ENCODE measurements around the gene MCOLN3. TPM values are rescaled to one million over a fixed set of nuclear protein-coding genes. Genes with fewer than 3 reads are reported as not detected.

Gene MCOLN3
- total RNA-seq (2021; ENCODE audit: unreplicated experiment), result 14.2 TPM
- polyA plus RNA-seq (2012; ENCODE audit: insufficient read length), result 3.3 TPM
- percentile 66 among the genes with signal in this experiment for Bru-seq, nascent RNA
- percentile 83 among the genes with signal in this experiment for BruChase-seq, experiment 1, labeled RNA remaining after a 2-hour chase
- percentile 75 among the genes with signal in this experiment for BruChase-seq, experiment 2, labeled RNA remaining after a 6-hour chase
- long read RNA-seq, transcript MCOLN3-204 (4 exons, 2,727 nt), result minor isoform, 5 of 58 reads
- long read RNA-seq, transcript MCOLN3-203 (13 exons, 2,756 nt), result major isoform, 20 of 58 reads
- long read RNA-seq, partial matches to known transcripts, result 4 of 58 reads
- long read RNA-seq, other reads (novel, unspliced or antisense), result 27 of 58 reads

DNA sequence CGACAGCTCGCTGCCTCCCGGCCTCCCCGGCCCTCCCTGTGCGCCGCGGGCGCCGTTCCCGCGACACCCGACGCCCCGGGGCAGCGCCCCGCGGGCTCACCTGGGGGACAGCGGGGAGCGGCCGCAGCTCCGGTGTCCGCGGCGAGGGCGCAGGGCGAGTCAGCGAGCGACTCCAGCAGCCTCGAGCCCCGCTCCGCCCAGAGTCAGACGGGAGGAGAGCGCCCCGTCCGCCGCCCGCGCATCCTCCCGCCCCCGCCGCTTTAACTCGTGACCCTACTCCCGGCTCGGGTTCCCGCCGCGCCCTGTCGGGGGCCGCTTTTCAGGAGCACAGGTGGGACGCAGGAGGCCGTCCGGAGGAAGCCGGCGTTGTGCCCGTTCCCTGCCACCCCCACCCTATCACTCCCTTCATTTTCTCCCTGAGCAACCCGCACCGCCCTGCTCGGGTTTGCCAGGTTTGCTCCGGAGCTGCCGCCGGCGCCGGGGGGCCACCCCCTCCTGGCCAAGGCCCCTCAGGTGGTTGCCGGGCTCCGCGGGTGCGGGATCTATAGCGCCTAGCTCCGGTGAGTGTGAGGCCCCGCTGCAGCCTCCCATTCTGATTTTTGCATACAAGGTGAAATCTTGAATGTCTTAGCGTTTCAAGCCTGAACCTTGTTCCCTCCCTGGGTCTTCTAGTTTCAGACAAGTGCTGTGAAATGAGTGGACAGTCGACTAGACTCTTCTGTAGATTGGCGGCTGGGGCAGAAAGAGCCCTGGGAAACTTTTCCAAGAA, at the start of gene MCOLN3:
TSS of gene MCOLN3 (minus strand) at position 205 of the 769 bp plus-strand sequence. CDS start 3,140 bp downstream, outside the sequence.
- Histone ChIP-seq H3K27ac (ENCODE audit: low read length) (no peak within 1 kb of the TSS; the same call in 1 of the 2 replicates), H3K36me3 (ENCODE audit: control insufficient read depth, insufficient read depth, low read length) (no peaks in the 10 kb centered on the region), H3K4me3 (ENCODE audit: low read depth in 2 of 2, low read length in 2 of 2) (peak within 1 kb of the TSS; percentile 51 to 53), H3K27me3 (ENCODE audit: control insufficient read depth, insufficient read depth, low read length) (peaks cover 36% of the 10 kb centered on the region), H3K4me1 (ENCODE audit: control insufficient read depth, insufficient read depth, low read length) (peaks cover 10% of the 10 kb centered on the region), H3K9me3 (ENCODE audit: control insufficient read depth, insufficient read depth, low read depth, low read length) (no peaks in the 10 kb centered on the region)
- ChIA-PET CTCF (interaction anchor here (0.6 to 0.8 kb wide), 2 partner anchors 104 to 153 kb away, joined by 3 read pairs; no protein-coding TSS in a partner anchor), POLR2A (no interaction called here)
- intact Hi-C loops (cut with micrococcal nuclease; ENCODE audit: unreplicated experiment), result no loop called here
- no peak for DNase-seq (ENCODE audit: low read depth, low spot score)
- ATAC-seq, result peak; percentile 87
- in situ Hi-C loops (cut with HindIII; ENCODE audit: low pct_unique_long_range_greater_than_20kb, low sequenced_read_pairs), result no loop called here
- no TSS peak for BruUV-seq (replicated peaks)
- TF ChIP-seq, protein P1, sequence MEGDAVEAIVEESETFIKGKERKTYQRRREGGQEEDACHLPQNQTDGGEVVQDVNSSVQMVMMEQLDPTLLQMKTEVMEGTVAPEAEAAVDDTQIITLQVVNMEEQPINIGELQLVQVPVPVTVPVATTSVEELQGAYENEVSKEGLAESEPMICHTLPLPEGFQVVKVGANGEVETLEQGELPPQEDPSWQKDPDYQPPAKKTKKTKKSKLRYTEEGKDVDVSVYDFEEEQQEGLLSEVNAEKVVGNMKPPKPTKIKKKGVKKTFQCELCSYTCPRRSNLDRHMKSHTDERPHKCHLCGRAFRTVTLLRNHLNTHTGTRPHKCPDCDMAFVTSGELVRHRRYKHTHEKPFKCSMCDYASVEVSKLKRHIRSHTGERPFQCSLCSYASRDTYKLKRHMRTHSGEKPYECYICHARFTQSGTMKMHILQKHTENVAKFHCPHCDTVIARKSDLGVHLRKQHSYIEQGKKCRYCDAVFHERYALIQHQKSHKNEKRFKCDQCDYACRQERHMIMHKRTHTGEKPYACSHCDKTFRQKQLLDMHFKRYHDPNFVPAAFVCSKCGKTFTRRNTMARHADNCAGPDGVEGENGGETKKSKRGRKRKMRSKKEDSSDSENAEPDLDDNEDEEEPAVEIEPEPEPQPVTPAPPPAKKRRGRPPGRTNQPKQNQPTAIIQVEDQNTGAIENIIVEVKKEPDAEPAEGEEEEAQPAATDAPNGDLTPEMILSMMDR (IDR thresholded peaks at IDR 0.05), result peak; percentile 19
- TF ChIP-seq REST (IDR thresholded peaks at IDR 0.05; ENCODE audit: insufficient read depth in 1 of 2, low read depth in 2 of 2, low read length in 1 of 2), result no peak

DNA sequence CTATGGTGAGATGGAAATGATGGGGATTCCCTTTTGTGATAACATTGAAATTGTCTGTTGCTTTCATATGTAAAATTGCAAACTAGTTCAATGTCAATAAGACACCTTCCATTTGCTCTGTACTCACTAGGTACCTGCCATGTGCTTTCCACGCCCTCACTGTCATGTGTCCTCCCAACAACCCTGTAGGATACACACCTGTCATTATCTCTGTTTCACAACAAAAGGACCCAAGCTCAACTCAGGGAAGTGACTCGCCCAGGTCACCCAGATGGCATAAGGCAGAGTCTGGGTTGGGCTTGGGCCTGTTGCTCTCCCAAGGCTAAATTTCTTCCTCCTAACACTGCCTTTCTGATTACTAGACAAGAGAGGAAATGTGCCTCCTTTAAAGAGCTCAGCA, 45.3 kb upstream of the MCOLN3 start:
- Histone ChIP-seq H3K36me3 (ENCODE audit: control insufficient read depth, insufficient read depth, low read length) (no peaks in the 10 kb centered on the region), H3K27me3 (ENCODE audit: control insufficient read depth, insufficient read depth, low read length) (peaks cover 60% of the 10 kb centered on the region), H3K9me3 (ENCODE audit: control insufficient read depth, insufficient read depth, low read depth, low read length) (no peaks in the 10 kb centered on the region), H3K27ac (ENCODE audit: low read length) (no peak overlapping the region), H3K4me3 (ENCODE audit: low read depth in 2 of 2, low read length in 2 of 2) (no peak overlapping the region), H3K4me1 (ENCODE audit: control insufficient read depth, insufficient read depth, low read length) (no peaks in the 10 kb centered on the region)
- in situ Hi-C loops (cut with HindIII; ENCODE audit: low pct_unique_long_range_greater_than_20kb, low sequenced_read_pairs), result no loop called here
- POLR2A ChIA-PET, result interaction anchor here (0.6 kb wide), 1 partner anchor 96 kb away, joined by 4 read pairs; the partner anchor contains the start of gene MCOLN2
- no TSS peak for BruUV-seq (replicated peaks)
- TF ChIP-seq REST (IDR thresholded peaks at IDR 0.05; ENCODE audit: insufficient read depth in 1 of 2, low read depth in 2 of 2, low read length in 1 of 2) (no peak), TCF7L2 (IDR thresholded peaks at IDR 0.05; ENCODE audit: low read depth, low read length) (no peak), SIN3A (IDR thresholded peaks at IDR 0.05; ENCODE audit: borderline replicate concordance, insufficient read depth, low read depth, low read length) (no peak), POLR2AphosphoS5 (IDR thresholded peaks at IDR 0.05; ENCODE audit: low read depth, low read length) (no peak)
- TF ChIP-seq, protein P1 (IDR thresholded peaks at IDR 0.05), result no peak
- CTCF ChIA-PET, result interaction anchor here (0.8 kb wide), 1 partner anchor 16 kb away, joined by 4 read pairs; no protein-coding TSS in a partner anchor
- no peak for ATAC-seq
- DNase-seq (ENCODE audit: low read depth, low spot score), result no peak
- intact Hi-C loops (cut with micrococcal nuclease; ENCODE audit: unreplicated experiment), result no loop called here
